Fibroblast of skin of left quadriceps (primary cell): ENCODE measurements around the gene BAZ1B.
"Not testable (repeated sequence)": the region's sequence is repeated elsewhere in the genome, so short reads cannot be mapped to it uniquely, and the experiment has no call there.

ENCODE experiments used
- DNase-seq, 2 experiments: peaks; one replicate each; pipeline ENCODE4 v3.0.0-alpha.2; 2013; ENCODE audit warnings: low read depth in 2 of 2

BAZ1B gene

GRCh38 chr7:73544678-73545077, 22.6 kb upstream of the BAZ1B start:
- no peak for DNase-seq

- no peak for DNase-seq
Observed at GRCh38 chr7:73541722-73542121, 19.6 kb upstream of the BAZ1B start.

GRCh38 chr7:73539709-73540108, 17.6 kb upstream of the BAZ1B start:
- DNase-seq, result no peak

GRCh38 chr7:73538510-73538909, 16.4 kb upstream of the BAZ1B start:
- not testable (repeated sequence) for DNase-seq

GRCh38 chr7:73537051-73537450, 15.0 kb upstream of the BAZ1B start:
- DNase-seq, result no peak

- DNase-seq, result no peak
Observed at GRCh38 chr7:73536479-73536878, 14.4 kb upstream of the BAZ1B start.

GRCh38 chr7:73535918-73536317, 13.8 kb upstream of the BAZ1B start:
- DNase-seq, result not testable (repeated sequence)

GRCh38 chr7:73533742-73534141, 11.6 kb upstream of the BAZ1B start:
- DNase-seq, result no peak

GRCh38 chr7:73532224-73532623, 10.1 kb upstream of the BAZ1B start:
- DNase-seq, result no peak

- DNase-seq, result no peak
Observed at GRCh38 chr7:73530800-73531199, 8.7 kb upstream of the BAZ1B start.

GRCh38 chr7:73526896-73527821, 5.1 kb upstream of the BAZ1B start:
- no peak for DNase-seq

- not testable (repeated sequence) for DNase-seq
Observed at GRCh38 chr7:73526158-73526494, 4.0 kb upstream of the BAZ1B start.

- no peak for DNase-seq
Observed at GRCh38 chr7:73521636-73522104, 423 bp downstream of the BAZ1B start.

GRCh38 chr7:73520673-73521635, 1.1 kb downstream of the BAZ1B start:
- no peak for DNase-seq

- no peak for DNase-seq
Observed at GRCh38 chr7:73519867-73520672, 2.0 kb downstream of the BAZ1B start.

- DNase-seq, result no peak
Observed at GRCh38 chr7:73518470-73518869, 3.6 kb downstream of the BAZ1B start.

GRCh38 chr7:73517241-73517995, 4.7 kb downstream of the BAZ1B start:
- no peak for DNase-seq

GRCh38 chr7:73515178-73515577, 6.9 kb downstream of the BAZ1B start:
- DNase-seq, result no peak

GRCh38 chr7:73512018-73512780, 9.9 kb downstream of the BAZ1B start:
- DNase-seq, result no peak

GRCh38 chr7:73509463-73509862, 12.6 kb downstream of the BAZ1B start:
- DNase-seq, result no peak
